Astrocyte (in vitro differentiated cells and primary cell): Measurements from ENCODE around the gene CYP21A2. TPM values are rescaled to one million over a fixed set of nuclear protein-coding genes. Genes with fewer than 3 reads are reported as not detected.
"Not testable (repeated sequence)": the region's sequence is repeated elsewhere in the genome, so short reads cannot be mapped to it uniquely, and the experiment has no call there.

Experiments
- DNase-seq: peaks from one replicate; pipeline ENCODE4 v3.0.0-alpha.2; 2010; ENCODE audit warnings: low read depth
- FAIRE-seq: peaks from 2 replicates; lab custom pipeline; 2011; peaks lifted over from hg19 to GRCh38; lab: Jason Lieb, UNC
- H2AFZ ChIP-seq: 2 replicates; pipeline ENCODE4 v1.6.0; 2012; ENCODE audit warnings: low read depth, low read length, inconsistent platforms
- H3K27ac ChIP-seq: 2 replicates; pipeline ENCODE4 v1.5.1; 2011; ENCODE audit warnings: low read depth, low read length, inconsistent platforms
- H3K27me3 ChIP-seq: 2 replicates; pipeline ENCODE4 v1.6.0; 2011; ENCODE audit warnings: low read length, inconsistent platforms; ENCODE audit not compliant: insufficient read depth
- H3K36me3 ChIP-seq: 2 replicates; pipeline ENCODE4 v1.5.1; 2011; ENCODE audit warnings: low read length, inconsistent platforms; ENCODE audit not compliant: insufficient read depth
- H3K4me1 ChIP-seq: 2 replicates; pipeline ENCODE4 v1.5.1; 2011; ENCODE audit warnings: low read length, inconsistent platforms; ENCODE audit not compliant: insufficient read depth
- H3K4me2 ChIP-seq: 2 replicates; pipeline ENCODE4 v1.6.0; 2012; ENCODE audit warnings: low read length, inconsistent platforms
- H3K4me3 ChIP-seq: 2 replicates; pipeline ENCODE4 v1.5.1; 2011; ENCODE audit warnings: low read depth, mild to moderate bottlenecking, low read length, inconsistent platforms; ENCODE audit not compliant: insufficient read depth
- H3K79me2 ChIP-seq: 2 replicates; pipeline ENCODE4 v1.6.0; 2012; ENCODE audit warnings: mild to moderate bottlenecking, low read length, inconsistent platforms; ENCODE audit not compliant: insufficient read depth
- H3K9ac ChIP-seq: 2 replicates; pipeline ENCODE4 v1.6.0; 2012; ENCODE audit warnings: mild to moderate bottlenecking, low read length, inconsistent platforms
- H3K9me3 ChIP-seq: 2 replicates; pipeline ENCODE4 v1.5.1; 2012; ENCODE audit warnings: low read depth, mild to moderate bottlenecking, low read length, inconsistent platforms; ENCODE audit not compliant: insufficient read depth
- H4K20me1 ChIP-seq: 2 replicates; pipeline ENCODE4 v1.6.0; 2012; ENCODE audit warnings: low read length, inconsistent platforms; ENCODE audit not compliant: insufficient read depth
- H3K27ac Mint-ChIP-seq: one replicate; pipeline ENCODE4 v1.8.0; 2021; ENCODE audit warnings: mild to moderate bottlenecking, mixed read lengths; ENCODE audit not compliant: unreplicated experiment
- H3K27me3 Mint-ChIP-seq: one replicate; pipeline ENCODE4 v1.8.0; 2021; ENCODE audit warnings: low read depth, mixed read lengths; ENCODE audit not compliant: unreplicated experiment
- H3K36me3 Mint-ChIP-seq: one replicate; pipeline ENCODE4 v1.8.0; 2021; ENCODE audit warnings: low read depth, mixed read lengths; ENCODE audit not compliant: unreplicated experiment
- H3K4me1 Mint-ChIP-seq: one replicate; pipeline ENCODE4 v1.8.0; 2021; ENCODE audit warnings: low read depth, mixed read lengths; ENCODE audit not compliant: unreplicated experiment
- H3K4me3 Mint-ChIP-seq: one replicate; pipeline ENCODE4 v1.8.0; 2021; ENCODE audit warnings: mild to moderate bottlenecking, moderate library complexity, mixed read lengths; ENCODE audit not compliant: unreplicated experiment
- H3K9me3 Mint-ChIP-seq: one replicate; pipeline ENCODE4 v1.8.0; 2021; ENCODE audit warnings: mild to moderate bottlenecking, mixed read lengths; ENCODE audit not compliant: unreplicated experiment
- EZH2 ChIP-seq: IDR thresholded peaks from 2 replicates; pipeline ENCODE4 v1.6.1; 2012; ENCODE audit warnings: mild to moderate bottlenecking, low read length, inconsistent platforms; ENCODE audit not compliant: insufficient read depth
- total RNA-seq: library from RNA; stranded (reverse); gene quantifications from 2 replicates; pipeline ENCODE4 v1.2.1, GENCODE V29; 2021
- TF ChIP-seq, protein P1 (sequence below): IDR thresholded peaks from 2 replicates; pipeline ENCODE4 v1.5.1; 2011; ENCODE audit warnings: low read depth, mild to moderate bottlenecking, inconsistent platforms, low read length, moderate library complexity; ENCODE audit not compliant: insufficient read depth

Gene CYP21A2
- total RNA-seq, 1 donor from 2014 or later = 0.11 TPM

- no peaks in the 10 kb centered on the region for H3K36me3 ChIP-seq
- peaks cover 20% of the 10 kb centered on the region for H3K4me1 ChIP-seq
- Mint-ChIP-seq H3K4me1 (peaks cover 7% of the 10 kb centered on the region), H3K9me3 (no peaks in the 10 kb centered on the region), H3K36me3 (no peaks in the 10 kb centered on the region), H3K4me3 (no peak overlapping the region), H3K27me3 (peaks cover 34% of the 10 kb centered on the region), H3K27ac (no peak overlapping the region)
- no peak overlapping the region for H3K27ac ChIP-seq
- FAIRE-seq (no peak), DNase-seq (no peak)
- no peak overlapping the region for H3K9ac ChIP-seq
- H3K9me3 ChIP-seq = no peaks in the 10 kb centered on the region
- H4K20me1 ChIP-seq = no peaks in the 10 kb centered on the region
- peaks cover 4% of the 10 kb centered on the region for H3K27me3 ChIP-seq
- H3K4me3 ChIP-seq = no peak overlapping the region
- no peak overlapping the region for H2AFZ ChIP-seq
- no peak for TF ChIP-seq EZH2
- TF ChIP-seq, protein P1, sequence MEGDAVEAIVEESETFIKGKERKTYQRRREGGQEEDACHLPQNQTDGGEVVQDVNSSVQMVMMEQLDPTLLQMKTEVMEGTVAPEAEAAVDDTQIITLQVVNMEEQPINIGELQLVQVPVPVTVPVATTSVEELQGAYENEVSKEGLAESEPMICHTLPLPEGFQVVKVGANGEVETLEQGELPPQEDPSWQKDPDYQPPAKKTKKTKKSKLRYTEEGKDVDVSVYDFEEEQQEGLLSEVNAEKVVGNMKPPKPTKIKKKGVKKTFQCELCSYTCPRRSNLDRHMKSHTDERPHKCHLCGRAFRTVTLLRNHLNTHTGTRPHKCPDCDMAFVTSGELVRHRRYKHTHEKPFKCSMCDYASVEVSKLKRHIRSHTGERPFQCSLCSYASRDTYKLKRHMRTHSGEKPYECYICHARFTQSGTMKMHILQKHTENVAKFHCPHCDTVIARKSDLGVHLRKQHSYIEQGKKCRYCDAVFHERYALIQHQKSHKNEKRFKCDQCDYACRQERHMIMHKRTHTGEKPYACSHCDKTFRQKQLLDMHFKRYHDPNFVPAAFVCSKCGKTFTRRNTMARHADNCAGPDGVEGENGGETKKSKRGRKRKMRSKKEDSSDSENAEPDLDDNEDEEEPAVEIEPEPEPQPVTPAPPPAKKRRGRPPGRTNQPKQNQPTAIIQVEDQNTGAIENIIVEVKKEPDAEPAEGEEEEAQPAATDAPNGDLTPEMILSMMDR = peak; percentile 59
- no peaks in the 10 kb centered on the region for H3K79me2 ChIP-seq
- H3K4me2 ChIP-seq = no peak overlapping the region
Measured at GRCh38 chr6:32047855-32048766, 9.9 kb downstream of the CYP21A2 start.

GRCh38 chr6:32049149-32049548, 10.9 kb downstream of the CYP21A2 start:
- not testable (repeated sequence) for H3K36me3 Mint-ChIP-seq, H3K4me3 ChIP-seq, H3K27ac ChIP-seq, H4K20me1 ChIP-seq, H3K4me3 Mint-ChIP-seq, H3K4me1 Mint-ChIP-seq, H3K27ac Mint-ChIP-seq, DNase-seq, H3K9me3 ChIP-seq, H3K4me2 ChIP-seq, H3K27me3 ChIP-seq, H2AFZ ChIP-seq, H3K9ac ChIP-seq, H3K79me2 ChIP-seq, FAIRE-seq, H3K9me3 Mint-ChIP-seq, H3K36me3 ChIP-seq
- H3K27me3 Mint-ChIP-seq = peaks cover 37% of the 10 kb centered on the region
- H3K4me1 ChIP-seq = peaks cover 20% of the 10 kb centered on the region

GRCh38 chr6:32049736-32050135, 11.5 kb downstream of the CYP21A2 start:
- not testable (repeated sequence) for H3K4me1 Mint-ChIP-seq, H3K36me3 ChIP-seq, FAIRE-seq, H3K27ac Mint-ChIP-seq, H3K4me3 ChIP-seq, H3K27me3 ChIP-seq, H3K9me3 Mint-ChIP-seq, DNase-seq, H3K27ac ChIP-seq, H3K9me3 ChIP-seq, H4K20me1 ChIP-seq, H2AFZ ChIP-seq, H3K4me2 ChIP-seq, H3K36me3 Mint-ChIP-seq, H3K9ac ChIP-seq, H3K79me2 ChIP-seq, H3K4me3 Mint-ChIP-seq
- H3K4me1 ChIP-seq = peaks cover 20% of the 10 kb centered on the region
- H3K27me3 Mint-ChIP-seq = peaks cover 43% of the 10 kb centered on the region
